Liver (tissue), 9 donors: ENCODE data around the gene SLC12A1. TPM values are rescaled to one million over a fixed set of nuclear protein-coding genes. Genes with fewer than 3 reads are reported as not detected.

Experiments
- DNase-seq: peaks from one replicate; pipeline ENCODE4 v3.0.0-alpha.2; 2017; ENCODE audit warnings: low spot score
- H3K27ac ChIP-seq, 2 donors: one replicate each; pipeline ENCODE4 v1.7.0; 2013; ENCODE audit warnings: inconsistent platforms in 2 of 2, low read length in 2 of 2, control low read depth in 1 of 2, low read depth in 1 of 2, mild to moderate bottlenecking in 1 of 2
- H3K27me3 ChIP-seq, 4 donors: one replicate each; pipeline versions ENCODE4 v1.6.1 to v1.7.0; 2013; ENCODE audit warnings: low read length in 3 of 4, inconsistent platforms in 1 of 4, mild to moderate bottlenecking in 1 of 4, moderate library complexity in 1 of 4; ENCODE audit not compliant: control insufficient read depth in 4 of 4, insufficient read depth in 4 of 4
- H3K36me3 ChIP-seq, 4 donors: one replicate each; pipeline versions ENCODE4 v1.6.1 to v1.7.0; 2013; ENCODE audit warnings: low read length in 3 of 4, mild to moderate bottlenecking in 3 of 4, low read depth in 1 of 4, moderate library complexity in 1 of 4; ENCODE audit not compliant: control insufficient read depth in 4 of 4, insufficient read depth in 3 of 4
- H3K4me1 ChIP-seq, 4 donors: one replicate each; pipeline versions ENCODE4 v1.6.1 to v1.7.0; 2013; ENCODE audit warnings: low read length in 3 of 4, mild to moderate bottlenecking in 3 of 4, moderate library complexity in 1 of 4; ENCODE audit not compliant: control insufficient read depth in 4 of 4, insufficient read depth in 4 of 4
- H3K4me3 ChIP-seq, 3 donors: one replicate each; pipeline versions ENCODE4 v1.6.1 to v1.7.0; 2013; ENCODE audit warnings: low read length in 3 of 3, control low read depth in 1 of 3, low read depth in 1 of 3, mild to moderate bottlenecking in 1 of 3
- H3K9ac ChIP-seq, 2 donors: one replicate each; pipeline ENCODE4 v1.7.0; 2013; ENCODE audit warnings: low read length in 2 of 2, mild to moderate bottlenecking in 2 of 2, moderate library complexity in 2 of 2, control low read depth in 1 of 2, low read depth in 1 of 2
- H3K9me3 ChIP-seq, 4 donors: one replicate each; pipeline versions ENCODE4 v1.6.1 to v1.7.0; 2013; ENCODE audit warnings: low read length in 3 of 4; ENCODE audit not compliant: control insufficient read depth in 4 of 4
- EGR1 ChIP-seq, 2 donors: IDR thresholded peaks; 2 replicates each; pipeline ENCODE4 v1.6.1; 2016 to 2018; ENCODE audit warnings: antibody characterized with exemption in 2 of 2, low read depth in 2 of 2
- FOXA1 ChIP-seq: IDR thresholded peaks from 2 replicates; pipeline ENCODE4 v1.6.1; 2016; ENCODE audit warnings: antibody characterized with exemption
- GABPA ChIP-seq, 2 donors: IDR thresholded peaks in 1 of 2; conservative IDR thresholded peaks in 1 of 2; 2 replicates each; pipeline ENCODE4 v1.6.1; 2016; ENCODE audit warnings: antibody characterized with exemption in 2 of 2, mild to moderate bottlenecking in 1 of 2, moderate library complexity in 1 of 2
- HNF4A ChIP-seq, 2 donors: conservative IDR thresholded peaks; 2 replicates each; pipeline ENCODE4 v1.6.1; 2016; ENCODE audit warnings: antibody characterized with exemption in 2 of 2, mild to moderate bottlenecking in 2 of 2
- HNF4G ChIP-seq: IDR thresholded peaks from 2 replicates; pipeline ENCODE4 v1.6.1; 2016; ENCODE audit warnings: antibody characterized with exemption
- JUND ChIP-seq, 2 donors: IDR thresholded peaks; 2 replicates each; pipeline ENCODE4 v1.6.1; 2016; ENCODE audit warnings: antibody characterized with exemption in 2 of 2
- NR2F2 ChIP-seq: IDR thresholded peaks from 2 replicates; pipeline ENCODE4 v1.6.1; 2016; ENCODE audit warnings: antibody characterized with exemption
- RAD21 ChIP-seq, 2 donors: IDR thresholded peaks; 2 replicates each; pipeline ENCODE4 v1.6.1; 2016; ENCODE audit warnings: antibody characterized with exemption in 2 of 2, mild to moderate bottlenecking in 2 of 2
- RXRA ChIP-seq, 2 donors: IDR thresholded peaks; 2 replicates each; pipeline ENCODE4 v1.6.1; 2017 to 2018; ENCODE audit warnings: antibody characterized with exemption in 2 of 2, mild to moderate bottlenecking in 1 of 2
- SP1 ChIP-seq: IDR thresholded peaks from 2 replicates; pipeline ENCODE4 v1.6.1; 2018; ENCODE audit warnings: antibody characterized with exemption, mild to moderate bottlenecking
- TAF1 ChIP-seq: conservative IDR thresholded peaks from 2 replicates; pipeline ENCODE4 v1.6.1; 2016; ENCODE audit warnings: antibody characterized with exemption, mild to moderate bottlenecking
- YY1 ChIP-seq: IDR thresholded peaks from 2 replicates; pipeline ENCODE4 v1.6.1; 2016; ENCODE audit warnings: antibody characterized with exemption, mild to moderate bottlenecking
- WGBS: extraction: QIAGEN DNeasy Blood & Tissue Kit; methylation state at CpG from one replicate; pipeline ENCODE4 v1.1.7; 2013; 5-methylcytosine and 5-hydroxymethylcytosine counted together
- polyA plus RNA-seq, 2 donors: library from polyadenylated mRNA; stranded (reverse) in 1 of 2; unstranded in 1 of 2; fragments of 200-250 nt in 1 of 2; fragments of >200 nt in 1 of 2; fragmentation: Nextera tagmentation in 1 of 2; extraction: Ambion mirVana in 1 of 2; gene quantifications; one replicate each; pipeline versions ENCODE4 v1.2.1 to v1.2.3, GENCODE V29; 2013 to 2015
- total RNA-seq, 2 donors: library from RNA; depleted of rRNA; stranded (reverse); fragments of >200 nt; gene quantifications; one replicate each; pipeline ENCODE4 v1.2.3, GENCODE V29; 2014
- TF ChIP-seq, protein P1 (sequence below): IDR thresholded peaks from 2 replicates; pipeline ENCODE4 v1.6.1; 2016; ENCODE audit warnings: antibody characterized with exemption
- TF ChIP-seq, protein P2 (sequence below): IDR thresholded peaks from 2 replicates; pipeline ENCODE4 v1.6.1; 2016; ENCODE audit warnings: antibody characterized with exemption
- TF ChIP-seq, protein P3 (sequence below): fragments of 150-350 bp; IDR thresholded peaks from 2 replicates; pipeline ENCODE4 v1.5.1; 2017; ENCODE audit warnings: improper control_type of control experiment, low read depth, low read length; ENCODE audit not compliant: missing input control
- TF ChIP-seq, protein P4 (sequence below): IDR thresholded peaks from 2 replicates; pipeline ENCODE4 v1.6.1; 2016; ENCODE audit warnings: antibody characterized with exemption, mild to moderate bottlenecking
- donor health status: healthy.
- donor health status: healthy.
- donor health status: healthy.
- donor health status: healthy.
- donor health status: healthy.

SLC12A1 gene
- total and polyA plus RNA-seq, 4 donors, result 0.03 to 0.42 (median 0.09) TPM

DNA sequence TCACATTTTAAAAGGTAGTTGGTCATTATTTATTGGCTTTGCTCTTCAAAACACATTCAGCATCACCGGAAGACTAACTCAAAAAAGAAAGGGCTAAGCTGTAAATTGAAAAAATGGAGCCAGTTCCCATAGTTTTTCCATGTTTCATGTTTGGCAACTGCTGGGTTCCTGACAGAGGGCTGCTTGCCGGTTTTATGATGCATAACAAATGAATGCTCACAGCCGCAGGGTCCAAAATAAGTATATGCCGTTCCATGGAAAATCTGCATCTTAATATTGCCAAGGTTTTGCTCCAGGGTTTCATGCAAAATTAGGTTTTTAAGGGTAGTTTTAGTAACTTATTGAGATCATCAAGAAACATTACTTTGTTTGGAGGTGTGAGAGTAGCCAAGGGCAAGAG, 15.8 kb downstream of the SLC12A1 start (continued):
- TF ChIP-seq, protein P1, sequence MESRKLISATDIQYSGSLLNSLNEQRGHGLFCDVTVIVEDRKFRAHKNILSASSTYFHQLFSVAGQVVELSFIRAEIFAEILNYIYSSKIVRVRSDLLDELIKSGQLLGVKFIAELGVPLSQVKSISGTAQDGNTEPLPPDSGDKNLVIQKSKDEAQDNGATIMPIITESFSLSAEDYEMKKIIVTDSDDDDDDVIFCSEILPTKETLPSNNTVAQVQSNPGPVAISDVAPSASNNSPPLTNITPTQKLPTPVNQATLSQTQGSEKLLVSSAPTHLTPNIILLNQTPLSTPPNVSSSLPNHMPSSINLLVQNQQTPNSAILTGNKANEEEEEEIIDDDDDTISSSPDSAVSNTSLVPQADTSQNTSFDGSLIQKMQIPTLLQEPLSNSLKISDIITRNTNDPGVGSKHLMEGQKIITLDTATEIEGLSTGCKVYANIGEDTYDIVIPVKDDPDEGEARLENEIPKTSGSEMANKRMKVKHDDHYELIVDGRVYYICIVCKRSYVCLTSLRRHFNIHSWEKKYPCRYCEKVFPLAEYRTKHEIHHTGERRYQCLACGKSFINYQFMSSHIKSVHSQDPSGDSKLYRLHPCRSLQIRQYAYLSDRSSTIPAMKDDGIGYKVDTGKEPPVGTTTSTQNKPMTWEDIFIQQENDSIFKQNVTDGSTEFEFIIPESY, result no peak
- TF ChIP-seq RXRA (IDR thresholded peaks at IDR 0.05), result no peak
- no peak for TF ChIP-seq HNF4G
- no peak for TF ChIP-seq NR2F2

DNA sequence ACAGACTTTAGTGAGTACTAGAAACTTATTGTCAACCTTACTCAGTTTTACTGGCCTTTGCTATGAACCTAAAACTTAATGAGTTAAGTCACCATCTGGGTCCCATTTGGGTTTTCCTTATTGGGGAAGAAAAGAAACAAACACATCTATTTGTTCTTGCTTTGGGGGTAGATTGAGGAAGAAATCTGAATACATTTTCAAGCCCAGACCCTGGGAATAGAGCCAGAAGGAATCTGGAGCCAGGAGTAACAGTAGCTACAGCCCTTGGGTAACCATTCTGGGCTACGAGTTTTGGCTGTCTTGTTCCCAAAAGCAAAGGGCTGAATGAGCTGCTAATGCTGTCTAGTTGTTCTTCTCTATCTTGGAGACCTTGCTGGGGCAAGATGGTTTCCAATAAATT, 16.5 kb downstream of the SLC12A1 start:
- Histone ChIP-seq H3K27me3 (peaks cover 0 to 3% (median 0%) of the 10 kb centered on the region in 4 donors), H3K9me3 (no peaks in the 10 kb centered on the region), H3K36me3 (no peaks in the 10 kb centered on the region), H3K9ac (no peak overlapping the region), H3K27ac (no peak overlapping the region), H3K4me1 (no peaks in the 10 kb centered on the region), H3K4me3 (no peak overlapping the region)
- 34% methylated on average over 1 of the region's 1 CpG for WGBS
- DNase-seq, result no peak
- TF ChIP-seq EGR1 (IDR thresholded peaks at IDR 0.05; ENCODE audit: low read depth in 2 of 2), result no peak
- no peak for TF ChIP-seq SP1
- TF ChIP-seq, protein P1, result no peak
- no peak for TF ChIP-seq HNF4G
- no peak for TF ChIP-seq RAD21 (IDR thresholded peaks at IDR 0.05)
- TF ChIP-seq NR2F2, result no peak
- TF ChIP-seq HNF4A (conservative IDR thresholded peaks at IDR 0.05), result no peak
- no peak for TF ChIP-seq FOXA1

DNA sequence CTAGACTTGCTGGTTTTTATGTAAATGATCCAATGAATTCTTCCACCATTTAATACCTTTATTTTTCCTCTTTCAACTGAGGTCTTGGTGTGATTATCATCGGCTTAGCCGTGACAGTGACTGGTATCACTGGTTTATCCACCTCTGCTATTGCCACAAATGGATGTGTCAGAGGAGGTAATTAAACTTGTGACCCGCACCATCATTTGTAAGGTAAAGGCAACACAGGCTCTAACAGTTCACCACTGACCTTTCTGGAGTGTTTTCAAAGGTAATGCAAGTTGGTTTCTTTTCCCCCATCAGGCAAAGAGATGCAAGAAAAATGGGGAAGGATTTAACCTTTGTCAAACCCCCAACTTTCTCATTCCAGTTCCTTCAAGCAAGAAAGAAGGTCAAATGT, 19.7 kb downstream of the SLC12A1 start:
- WGBS, result 73% methylated on average over 3 of the region's 3 CpGs
- no peak for TF ChIP-seq HNF4G
- TF ChIP-seq, protein P2, sequence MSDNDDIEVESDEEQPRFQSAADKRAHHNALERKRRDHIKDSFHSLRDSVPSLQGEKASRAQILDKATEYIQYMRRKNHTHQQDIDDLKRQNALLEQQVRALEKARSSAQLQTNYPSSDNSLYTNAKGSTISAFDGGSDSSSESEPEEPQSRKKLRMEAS, result no peak
- TF ChIP-seq, protein P3, sequence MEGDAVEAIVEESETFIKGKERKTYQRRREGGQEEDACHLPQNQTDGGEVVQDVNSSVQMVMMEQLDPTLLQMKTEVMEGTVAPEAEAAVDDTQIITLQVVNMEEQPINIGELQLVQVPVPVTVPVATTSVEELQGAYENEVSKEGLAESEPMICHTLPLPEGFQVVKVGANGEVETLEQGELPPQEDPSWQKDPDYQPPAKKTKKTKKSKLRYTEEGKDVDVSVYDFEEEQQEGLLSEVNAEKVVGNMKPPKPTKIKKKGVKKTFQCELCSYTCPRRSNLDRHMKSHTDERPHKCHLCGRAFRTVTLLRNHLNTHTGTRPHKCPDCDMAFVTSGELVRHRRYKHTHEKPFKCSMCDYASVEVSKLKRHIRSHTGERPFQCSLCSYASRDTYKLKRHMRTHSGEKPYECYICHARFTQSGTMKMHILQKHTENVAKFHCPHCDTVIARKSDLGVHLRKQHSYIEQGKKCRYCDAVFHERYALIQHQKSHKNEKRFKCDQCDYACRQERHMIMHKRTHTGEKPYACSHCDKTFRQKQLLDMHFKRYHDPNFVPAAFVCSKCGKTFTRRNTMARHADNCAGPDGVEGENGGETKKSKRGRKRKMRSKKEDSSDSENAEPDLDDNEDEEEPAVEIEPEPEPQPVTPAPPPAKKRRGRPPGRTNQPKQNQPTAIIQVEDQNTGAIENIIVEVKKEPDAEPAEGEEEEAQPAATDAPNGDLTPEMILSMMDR, result no peak
- TF ChIP-seq TAF1, result no peak
- TF ChIP-seq JUND (IDR thresholded peaks at IDR 0.05), result no peak
- TF ChIP-seq, protein P1, result no peak
- no peak for TF ChIP-seq FOXA1
- TF ChIP-seq, protein P4, sequence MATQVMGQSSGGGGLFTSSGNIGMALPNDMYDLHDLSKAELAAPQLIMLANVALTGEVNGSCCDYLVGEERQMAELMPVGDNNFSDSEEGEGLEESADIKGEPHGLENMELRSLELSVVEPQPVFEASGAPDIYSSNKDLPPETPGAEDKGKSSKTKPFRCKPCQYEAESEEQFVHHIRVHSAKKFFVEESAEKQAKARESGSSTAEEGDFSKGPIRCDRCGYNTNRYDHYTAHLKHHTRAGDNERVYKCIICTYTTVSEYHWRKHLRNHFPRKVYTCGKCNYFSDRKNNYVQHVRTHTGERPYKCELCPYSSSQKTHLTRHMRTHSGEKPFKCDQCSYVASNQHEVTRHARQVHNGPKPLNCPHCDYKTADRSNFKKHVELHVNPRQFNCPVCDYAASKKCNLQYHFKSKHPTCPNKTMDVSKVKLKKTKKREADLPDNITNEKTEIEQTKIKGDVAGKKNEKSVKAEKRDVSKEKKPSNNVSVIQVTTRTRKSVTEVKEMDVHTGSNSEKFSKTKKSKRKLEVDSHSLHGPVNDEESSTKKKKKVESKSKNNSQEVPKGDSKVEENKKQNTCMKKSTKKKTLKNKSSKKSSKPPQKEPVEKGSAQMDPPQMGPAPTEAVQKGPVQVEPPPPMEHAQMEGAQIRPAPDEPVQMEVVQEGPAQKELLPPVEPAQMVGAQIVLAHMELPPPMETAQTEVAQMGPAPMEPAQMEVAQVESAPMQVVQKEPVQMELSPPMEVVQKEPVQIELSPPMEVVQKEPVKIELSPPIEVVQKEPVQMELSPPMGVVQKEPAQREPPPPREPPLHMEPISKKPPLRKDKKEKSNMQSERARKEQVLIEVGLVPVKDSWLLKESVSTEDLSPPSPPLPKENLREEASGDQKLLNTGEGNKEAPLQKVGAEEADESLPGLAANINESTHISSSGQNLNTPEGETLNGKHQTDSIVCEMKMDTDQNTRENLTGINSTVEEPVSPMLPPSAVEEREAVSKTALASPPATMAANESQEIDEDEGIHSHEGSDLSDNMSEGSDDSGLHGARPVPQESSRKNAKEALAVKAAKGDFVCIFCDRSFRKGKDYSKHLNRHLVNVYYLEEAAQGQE, result no peak
- no peak for TF ChIP-seq RXRA (IDR thresholded peaks at IDR 0.05)
- no peak for TF ChIP-seq YY1
- TF ChIP-seq GABPA (IDR thresholded peaks at IDR 0.05 in 1 of 2, conservative IDR thresholded peaks at IDR 0.05 in 1 of 2), result no peak
- TF ChIP-seq SP1, result no peak
- TF ChIP-seq EGR1 (IDR thresholded peaks at IDR 0.05; ENCODE audit: low read depth in 2 of 2), result no peak
- no peaks in the 10 kb centered on the region for H3K9me3 ChIP-seq
- no peak for DNase-seq
- H3K27ac ChIP-seq, result no peak overlapping the region
- no peak overlapping the region for H3K9ac ChIP-seq
- H3K36me3 ChIP-seq, result no peaks in the 10 kb centered on the region
- H3K4me1 ChIP-seq, result no peaks in the 10 kb centered on the region
- no peak overlapping the region for H3K4me3 ChIP-seq
- H3K27me3 ChIP-seq, result peaks cover 0 to 3% (median 0%) of the 10 kb centered on the region in 4 donors
